Immature natural killer cell (primary cell): ENCODE data around the gene ARID3C. TPM values are rescaled to one million over a fixed set of nuclear protein-coding genes. Genes with fewer than 3 reads are reported as not detected.

Experiments used
- DNase-seq, 3 donors: peaks; one replicate each; pipeline ENCODE4 v3.0.0; 2022; ENCODE audit warnings: mixed read lengths in 1 of 3
- H3K27ac Mint-ChIP-seq, 6 donors: one replicate each; pipeline ENCODE4 v1.8.0; 2020; ENCODE audit warnings: mixed read lengths in 6 of 6, mild to moderate bottlenecking in 5 of 6, inconsistent platforms in 4 of 6, moderate library complexity in 3 of 6
- H3K27me3 Mint-ChIP-seq, 3 donors: one replicate each; pipeline ENCODE4 v1.8.0; 2020 to 2021; ENCODE audit warnings: low read depth in 3 of 3, mild to moderate bottlenecking in 3 of 3, mixed read lengths in 3 of 3, moderate library complexity in 3 of 3, inconsistent platforms in 1 of 3
- H3K36me3 Mint-ChIP-seq, 3 donors: one replicate each; pipeline ENCODE4 v1.8.0; 2020; ENCODE audit warnings: mixed read lengths in 3 of 3, inconsistent platforms in 2 of 3, mild to moderate bottlenecking in 2 of 3
- H3K4me1 Mint-ChIP-seq, 2 donors: one replicate each; pipeline ENCODE4 v1.8.0; 2020; ENCODE audit warnings: inconsistent platforms in 2 of 2, mild to moderate bottlenecking in 2 of 2, mixed read lengths in 2 of 2, moderate library complexity in 1 of 2
- H3K4me3 Mint-ChIP-seq, 5 donors: one replicate each; pipeline ENCODE4 v1.8.0; 2020; ENCODE audit warnings: mild to moderate bottlenecking in 5 of 5, mixed read lengths in 5 of 5, inconsistent platforms in 3 of 5, moderate library complexity in 3 of 5
- H3K9me3 Mint-ChIP-seq, 6 donors: one replicate each; pipeline ENCODE4 v1.8.0; 2020; ENCODE audit warnings: mild to moderate bottlenecking in 6 of 6, mixed read lengths in 6 of 6, inconsistent platforms in 4 of 6, moderate library complexity in 3 of 6
- polyA plus RNA-seq, 3 donors: library from polyadenylated mRNA; unstranded; fragments of 300-500 nt; fragmentation: Illumina TruSeq; gene quantifications; one replicate each; pipeline ENCODE4 v1.2.3, GENCODE V29; 2021

The ARID3C gene
- polyA plus RNA-seq, result not detected

- DNase-seq, result peak; percentile 20 to 39 (median 37)
- Mint-ChIP-seq H3K27ac (peak within 1 kb of the TSS in 2 of 6 donors; percentile 35 to 58), H3K4me1 (peaks cover 14 to 19% of the 10 kb centered on the region in 2 donors), H3K27me3 (peaks cover 26 to 40% (median 34%) of the 10 kb centered on the region in 3 donors), H3K36me3 (peaks cover 4 to 6% (median 5%) of the 10 kb centered on the region in 3 donors), H3K4me3 (peak within 1 kb of the TSS; percentile 82 to 92 (median 88)), H3K9me3 (no peaks in the 10 kb centered on the region)
These were observed at the start of gene ARID3C for GRCh38 chr9:34628656-34629490. ARID3C (minus strand) TSS chr9:34629066; CDS start chr9:34628014, 1,052 bp downstream.

- no peak overlapping the region for H3K27ac Mint-ChIP-seq
- no peaks in the 10 kb centered on the region for H3K9me3 Mint-ChIP-seq
- no peak overlapping the region for H3K4me3 Mint-ChIP-seq
- H3K36me3 Mint-ChIP-seq, result no peaks in the 10 kb centered on the region
- no peaks in the 10 kb centered on the region for H3K4me1 Mint-ChIP-seq
- peaks cover 0 to 2% (median 1%) of the 10 kb centered on the region in 3 donors for H3K27me3 Mint-ChIP-seq
- no peak for DNase-seq
These were observed 47.0 kb upstream of the ARID3C start for GRCh38 chr9:34675869-34676268.

GRCh38 chr9:34675048-34675714 lies 46.3 kb upstream of the ARID3C start:
- Mint-ChIP-seq H3K27me3 (peaks cover 0 to 1% (median 0%) of the 10 kb centered on the region in 3 donors), H3K36me3 (no peaks in the 10 kb centered on the region), H3K27ac (no peak overlapping the region), H3K9me3 (no peaks in the 10 kb centered on the region), H3K4me1 (no peaks in the 10 kb centered on the region), H3K4me3 (no peak overlapping the region)
- peak; percentile 17 to 28 (median 23) for DNase-seq

GRCh38 chr9:34674440-34674839 lies 45.6 kb upstream of the ARID3C start:
- Mint-ChIP-seq H3K4me3 (no peak overlapping the region), H3K9me3 (peaks cover 0 to 2% (median 0%) of the 10 kb centered on the region in 6 donors), H3K4me1 (no peaks in the 10 kb centered on the region), H3K36me3 (no peaks in the 10 kb centered on the region), H3K27me3 (peaks cover 0 to 1% (median 0%) of the 10 kb centered on the region in 3 donors), H3K27ac (no peak overlapping the region)
- no peak for DNase-seq

- H3K9me3 Mint-ChIP-seq, result peaks cover 0 to 2% (median 0%) of the 10 kb centered on the region in 6 donors
- peaks cover 0 to 1% (median 0%) of the 10 kb centered on the region in 3 donors for H3K27me3 Mint-ChIP-seq
- no peaks in the 10 kb centered on the region for H3K36me3 Mint-ChIP-seq
- no peaks in the 10 kb centered on the region for H3K4me1 Mint-ChIP-seq
- H3K4me3 Mint-ChIP-seq, result no peak overlapping the region
- H3K27ac Mint-ChIP-seq, result no peak overlapping the region
- no peak for DNase-seq
These were observed 42.4 kb upstream of the ARID3C start for GRCh38 chr9:34671307-34671706.

GRCh38 chr9:34669809-34670562 lies 41.1 kb upstream of the ARID3C start:
- Mint-ChIP-seq H3K27ac (peak overlapping the region in 2 of 6 donors; percentile 46 to 61), H3K27me3 (peaks cover 1 to 9% (median 7%) of the 10 kb centered on the region in 3 donors), H3K4me3 (no peak overlapping the region), H3K36me3 (no peaks in the 10 kb centered on the region), H3K9me3 (peaks cover 0 to 2% (median 0%) of the 10 kb centered on the region in 6 donors), H3K4me1 (peaks cover 4 to 7% of the 10 kb centered on the region in 2 donors)
- no peak for DNase-seq

GRCh38 chr9:34665381-34666250 lies 36.8 kb upstream of the ARID3C start:
- peaks cover 0 to 2% (median 0%) of the 10 kb centered on the region in 6 donors for H3K9me3 Mint-ChIP-seq
- H3K4me1 Mint-ChIP-seq, result peaks cover 13 to 18% of the 10 kb centered on the region in 2 donors
- H3K27me3 Mint-ChIP-seq, result peaks cover 3 to 11% (median 7%) of the 10 kb centered on the region in 3 donors
- H3K27ac Mint-ChIP-seq, result peak overlapping the region; percentile 87 to 96 (median 94)
- H3K36me3 Mint-ChIP-seq, result peaks cover 0 to 7% (median under 1%) of the 10 kb centered on the region in 3 donors
- peak; percentile 85 to 87 (median 85) for DNase-seq
- peak overlapping the region; percentile 82 to 91 (median 88) for H3K4me3 Mint-ChIP-seq

- H3K4me3 Mint-ChIP-seq, result peak overlapping the region; percentile 82 to 91 (median 88)
- peaks cover 0 to 2% (median 0%) of the 10 kb centered on the region in 6 donors for H3K9me3 Mint-ChIP-seq
- DNase-seq, result no peak
- peaks cover 0 to 11% (median 3%) of the 10 kb centered on the region in 3 donors for H3K36me3 Mint-ChIP-seq
- H3K27ac Mint-ChIP-seq, result peak overlapping the region; percentile 91 to 94 (median 93)
- H3K4me1 Mint-ChIP-seq, result peaks cover 13 to 18% of the 10 kb centered on the region in 2 donors
- peaks cover 3 to 13% (median 7%) of the 10 kb centered on the region in 3 donors for H3K27me3 Mint-ChIP-seq
These were observed 36.2 kb upstream of the ARID3C start for GRCh38 chr9:34665067-34665380.

GRCh38 chr9:34664281-34665066 lies 35.6 kb upstream of the ARID3C start:
- peak; percentile 63 to 70 (median 65) for DNase-seq
- Mint-ChIP-seq H3K9me3 (peaks cover 0 to 2% (median 0%) of the 10 kb centered on the region in 6 donors), H3K4me3 (peak overlapping the region; percentile 82 to 91 (median 88)), H3K36me3 (peaks cover 0 to 11% (median 3%) of the 10 kb centered on the region in 3 donors), H3K27ac (peak overlapping the region; percentile 88 to 94 (median 92)), H3K4me1 (peaks cover 13 to 18% of the 10 kb centered on the region in 2 donors), H3K27me3 (peaks cover 3 to 14% (median 7%) of the 10 kb centered on the region in 3 donors)

GRCh38 chr9:34663303-34663605 lies 34.4 kb upstream of the ARID3C start:
- H3K4me3 Mint-ChIP-seq, result no peak overlapping the region
- peak overlapping the region in 3 of 6 donors; percentile 19 to 94 (median 49) for H3K27ac Mint-ChIP-seq
- DNase-seq, result no peak

GRCh38 chr9:34662526-34663302 lies 33.8 kb upstream of the ARID3C start, which contains the start of gene CCL27:
CCL27 (minus strand) TSS chr9:34662657; CDS start chr9:34662633, 24 bp downstream.
- no peak within 1 kb of the TSS for H3K4me3 Mint-ChIP-seq
- H3K4me1 Mint-ChIP-seq, result peaks cover 13 to 18% of the 10 kb centered on the region in 2 donors
- H3K9me3 Mint-ChIP-seq, result no peaks in the 10 kb centered on the region
- DNase-seq, result no peak
- peak within 1 kb of the TSS in 4 of 6 donors; percentile 19 to 94 (median 60) for H3K27ac Mint-ChIP-seq
- peaks cover 4 to 14% (median 7%) of the 10 kb centered on the region in 3 donors for H3K27me3 Mint-ChIP-seq
- H3K36me3 Mint-ChIP-seq, result peaks cover 0 to 11% (median 3%) of the 10 kb centered on the region in 3 donors

More at GRCh38 chr9:34663303-34663605, 34.4 kb upstream of the ARID3C start:
- H3K36me3 Mint-ChIP-seq, result peaks cover 0 to 11% (median 3%) of the 10 kb centered on the region in 3 donors
- peaks cover 4 to 14% (median 7%) of the 10 kb centered on the region in 3 donors for H3K27me3 Mint-ChIP-seq
- peaks cover 13 to 18% of the 10 kb centered on the region in 2 donors for H3K4me1 Mint-ChIP-seq
- H3K9me3 Mint-ChIP-seq, result no peaks in the 10 kb centered on the region
